SH-SY5Y (cell line): Measurements from ENCODE around the gene PLA2G4E.

Experiments used
- GATA2 ChIP-seq: IDR thresholded peaks from 2 replicates; pipeline ENCODE4 v1.6.1; 2011; ENCODE audit warnings: mild to moderate bottlenecking, low read depth, low read length
- GATA3 ChIP-seq: IDR thresholded peaks from 2 replicates; pipeline ENCODE4 v1.6.1; 2011; ENCODE audit warnings: low read depth, mild to moderate bottlenecking, low read length, moderate library complexity

DNA sequence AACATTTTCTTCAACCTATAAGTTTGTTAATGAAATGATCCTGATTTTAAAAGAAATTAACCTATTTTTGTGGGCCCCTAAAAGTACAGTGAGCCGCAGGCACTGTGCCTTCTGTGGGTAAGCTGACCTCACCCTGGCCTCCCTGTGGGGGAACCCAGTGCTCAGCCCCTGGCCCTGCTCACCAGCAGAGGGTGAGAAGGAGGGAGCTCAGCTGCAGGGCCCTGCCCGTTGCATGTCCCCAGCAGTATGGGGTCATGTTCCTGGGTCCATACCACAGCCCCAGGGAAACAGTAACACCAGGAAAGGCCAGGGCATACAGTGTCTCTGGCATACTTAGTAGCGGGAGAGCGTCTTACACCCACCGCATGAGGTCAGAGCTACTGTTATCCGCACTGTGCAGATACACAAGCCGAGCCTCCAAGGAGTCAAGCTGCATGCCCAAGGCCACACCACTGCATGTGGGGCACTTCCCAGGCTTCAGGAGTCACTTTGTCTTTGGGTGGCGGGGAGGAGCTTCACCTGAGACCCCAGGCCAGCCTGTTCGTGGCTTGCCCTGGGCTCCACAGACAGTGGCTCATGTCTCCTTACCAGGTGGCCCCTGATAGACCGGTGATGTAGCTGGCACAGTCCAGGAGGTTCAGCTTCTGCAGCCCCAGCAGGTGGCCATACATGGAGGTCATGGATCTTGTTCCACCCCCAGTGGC, 25.9 kb downstream of the PLA2G4E start:
- no peak for TF ChIP-seq GATA2
- TF ChIP-seq GATA3, result no peak
